Psoas muscle (tissue), 8 donors: Measurements from ENCODE around the gene PTPRR. TPM values are rescaled to one million over a fixed set of nuclear protein-coding genes. Genes with fewer than 3 reads are reported as not detected.
A peak's percentile ranks its signal among the peaks of the same experiment; 100 is the strongest.
"Not testable (repeated sequence)": the region's sequence is repeated elsewhere in the genome, so short reads cannot be mapped to it uniquely, and the experiment has no call there.

Experiments used
- ATAC-seq, 4 donors: fragments of 200-7000 bp; cut with Tn5 transposase; one replicate each; pipeline ENCODE4 v1.9.1; 2020; ENCODE audit warnings: moderate library complexity in 3 of 4, mild to moderate bottlenecking in 2 of 4
- DNase-seq, 2 donors: peaks; one replicate each; pipeline ENCODE4 v3.0.0-alpha.2; 2020
- H3K27ac ChIP-seq: fragments of 200-600 bp; one replicate; pipeline ENCODE4 v1.8.0; 2022
- H3K27me3 ChIP-seq, 3 donors: fragments of 200-600 bp in 1 of 3; one replicate each; pipeline versions ENCODE4 v1.6.1 to v1.8.0; 2013 to 2022; ENCODE audit warnings: low read length in 2 of 3, mild to moderate bottlenecking in 2 of 3, moderate library complexity in 1 of 3; ENCODE audit not compliant: insufficient read depth in 3 of 3
- H3K36me3 ChIP-seq, 2 donors: fragments of 200-600 bp in 1 of 2; one replicate each; pipeline versions ENCODE4 v1.6.1 to v1.8.0; 2013 to 2022; ENCODE audit warnings: low read depth in 1 of 2, mild to moderate bottlenecking in 1 of 2, moderate library complexity in 1 of 2; ENCODE audit not compliant: insufficient read depth in 1 of 2
- H3K4me1 ChIP-seq: fragments of 200-600 bp; one replicate; pipeline ENCODE4 v1.8.0; 2022
- H3K4me3 ChIP-seq: fragments of 200-600 bp; one replicate; pipeline ENCODE4 v1.8.0; 2022; ENCODE audit warnings: mild to moderate bottlenecking
- H3K9me3 ChIP-seq: fragments of 200-600 bp; one replicate; pipeline ENCODE4 v1.8.0; 2022
- WGBS, 3 donors: extraction: QIAGEN DNeasy Blood & Tissue Kit; methylation state at CpG; one replicate each; pipeline versions ENCODE4 v1.1.6 to v1.1.7; 2013; 5-methylcytosine and 5-hydroxymethylcytosine counted together
- intact Hi-C, 2 donors: fragments of 100-400 bp; cut with DNase I; formaldehyde crosslinking; loops; one replicate each; pipeline versions ENCODE4 v1.11.0 to v1.14.2; 2022
- polyA plus RNA-seq, 3 donors: library from polyadenylated mRNA; stranded (reverse); fragments of 200-250 nt; gene quantifications; one replicate each; pipeline ENCODE4 v1.2.3, GENCODE V29; 2013
- total RNA-seq, 4 donors: library from RNA; stranded (reverse); fragmentation: NEBNext Ultra II Directional in 2 of 4; extraction: Animal tissue kit (Norgen Biotek cat#: 25700) in 2 of 4; gene quantifications; one replicate each; pipeline versions ENCODE4 v1.2.1 to v1.2.4, GENCODE V29; 2021 to 2023
- TF ChIP-seq, protein P1 (sequence below): fragments of 200-600 bp; IDR thresholded peaks from one replicate; pipeline ENCODE4 v1.8.0; 2022; ENCODE audit warnings: antibody characterized with exemption
- donor health status: healthy with polysubstance abuse.
- donor health status: DM: no; HTN: no; CAD: no; lungs with moderate emphysema.
- donor health status: Bipolar disorder and iron deficiency.
- donor health status: healthy.
- donor health status: DM: yes; HTN: yes; CAD: no.
- donor health status: DM: no; HTN: no; CAD: no.
- donor health status: DM: no; HTN: no; CAD: no.
- donor health status: DM: yes; HTN: yes; CAD: no.

PTPRR gene
- total and polyA plus RNA-seq, 7 donors: 0.08 to 0.35 (median 0.24) TPM

DNA sequence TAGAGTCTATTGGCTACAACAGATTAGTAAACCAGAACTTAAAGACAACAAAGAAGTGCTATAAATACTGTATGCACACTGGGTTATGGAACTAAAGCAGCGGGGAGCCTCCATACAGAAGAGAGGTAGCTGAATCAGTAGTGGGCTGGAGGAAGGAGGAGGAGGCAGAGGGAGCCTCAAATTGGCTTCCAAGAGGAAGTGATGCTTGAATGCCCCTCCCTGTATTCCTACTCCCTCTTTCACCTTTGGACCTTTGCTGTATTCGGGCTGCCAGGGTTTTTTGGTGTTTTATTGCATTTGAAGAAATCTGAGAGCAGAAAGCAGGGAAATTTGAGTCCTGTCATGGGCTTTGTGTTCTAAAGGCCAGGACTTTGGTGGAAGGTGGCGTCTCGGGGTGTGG lies 179.3 kb downstream of the PTPRR start:
- Histone ChIP-seq H3K9me3 (no peaks in the 10 kb centered on the region), H3K4me3 (no peak overlapping the region), H3K36me3 (no peaks in the 10 kb centered on the region), H3K27ac (no peak overlapping the region), H3K27me3 (peaks cover 0 to 7% (median 4%) of the 10 kb centered on the region in 3 donors), H3K4me1 (no peaks in the 10 kb centered on the region)
- 46 to 57% (median 55%) methylated on average over 4 of the region's 4 CpGs for WGBS, 3 donors
- intact Hi-C loops: no loop called here
- TF ChIP-seq, protein P1, sequence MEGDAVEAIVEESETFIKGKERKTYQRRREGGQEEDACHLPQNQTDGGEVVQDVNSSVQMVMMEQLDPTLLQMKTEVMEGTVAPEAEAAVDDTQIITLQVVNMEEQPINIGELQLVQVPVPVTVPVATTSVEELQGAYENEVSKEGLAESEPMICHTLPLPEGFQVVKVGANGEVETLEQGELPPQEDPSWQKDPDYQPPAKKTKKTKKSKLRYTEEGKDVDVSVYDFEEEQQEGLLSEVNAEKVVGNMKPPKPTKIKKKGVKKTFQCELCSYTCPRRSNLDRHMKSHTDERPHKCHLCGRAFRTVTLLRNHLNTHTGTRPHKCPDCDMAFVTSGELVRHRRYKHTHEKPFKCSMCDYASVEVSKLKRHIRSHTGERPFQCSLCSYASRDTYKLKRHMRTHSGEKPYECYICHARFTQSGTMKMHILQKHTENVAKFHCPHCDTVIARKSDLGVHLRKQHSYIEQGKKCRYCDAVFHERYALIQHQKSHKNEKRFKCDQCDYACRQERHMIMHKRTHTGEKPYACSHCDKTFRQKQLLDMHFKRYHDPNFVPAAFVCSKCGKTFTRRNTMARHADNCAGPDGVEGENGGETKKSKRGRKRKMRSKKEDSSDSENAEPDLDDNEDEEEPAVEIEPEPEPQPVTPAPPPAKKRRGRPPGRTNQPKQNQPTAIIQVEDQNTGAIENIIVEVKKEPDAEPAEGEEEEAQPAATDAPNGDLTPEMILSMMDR: no peak
- no peak for ATAC-seq
- DNase-seq: no peak

DNA sequence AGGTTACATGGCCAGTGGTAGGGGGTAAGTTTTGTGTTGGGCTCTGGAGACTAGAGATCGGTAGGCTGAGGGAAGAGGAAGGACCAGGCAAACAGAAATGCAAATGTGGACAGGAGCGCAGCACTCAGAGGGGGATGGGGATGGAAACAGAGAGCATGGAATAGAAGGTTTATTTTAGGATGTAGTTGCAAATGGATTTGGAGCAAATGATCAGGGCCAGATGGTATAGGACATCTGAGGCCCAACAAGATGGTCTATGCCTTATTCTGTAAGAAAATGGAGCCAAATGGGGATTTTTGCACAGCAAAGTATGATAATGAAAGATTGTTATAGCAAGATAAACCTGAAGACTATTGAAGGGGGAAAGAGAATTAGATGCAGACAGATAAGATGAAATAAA lies 180.8 kb downstream of the PTPRR start:
- Histone ChIP-seq H3K27ac (no peak overlapping the region), H3K4me1 (no peaks in the 10 kb centered on the region), H3K27me3 (peaks cover 0 to 7% (median 4%) of the 10 kb centered on the region in 3 donors), H3K36me3 (no peaks in the 10 kb centered on the region), H3K4me3 (no peak overlapping the region), H3K9me3 (no peaks in the 10 kb centered on the region)
- TF ChIP-seq, protein P1: no peak
- no peak for DNase-seq
- 92 to 97% (median 93%) methylated on average over 2 of the region's 2 CpGs for WGBS, 3 donors
- no peak for ATAC-seq
- intact Hi-C loops: loop anchor here in 1 of 2 donors (10.0 kb wide), 1 partner anchor 655 kb away; no protein-coding TSS in a partner anchor

DNA sequence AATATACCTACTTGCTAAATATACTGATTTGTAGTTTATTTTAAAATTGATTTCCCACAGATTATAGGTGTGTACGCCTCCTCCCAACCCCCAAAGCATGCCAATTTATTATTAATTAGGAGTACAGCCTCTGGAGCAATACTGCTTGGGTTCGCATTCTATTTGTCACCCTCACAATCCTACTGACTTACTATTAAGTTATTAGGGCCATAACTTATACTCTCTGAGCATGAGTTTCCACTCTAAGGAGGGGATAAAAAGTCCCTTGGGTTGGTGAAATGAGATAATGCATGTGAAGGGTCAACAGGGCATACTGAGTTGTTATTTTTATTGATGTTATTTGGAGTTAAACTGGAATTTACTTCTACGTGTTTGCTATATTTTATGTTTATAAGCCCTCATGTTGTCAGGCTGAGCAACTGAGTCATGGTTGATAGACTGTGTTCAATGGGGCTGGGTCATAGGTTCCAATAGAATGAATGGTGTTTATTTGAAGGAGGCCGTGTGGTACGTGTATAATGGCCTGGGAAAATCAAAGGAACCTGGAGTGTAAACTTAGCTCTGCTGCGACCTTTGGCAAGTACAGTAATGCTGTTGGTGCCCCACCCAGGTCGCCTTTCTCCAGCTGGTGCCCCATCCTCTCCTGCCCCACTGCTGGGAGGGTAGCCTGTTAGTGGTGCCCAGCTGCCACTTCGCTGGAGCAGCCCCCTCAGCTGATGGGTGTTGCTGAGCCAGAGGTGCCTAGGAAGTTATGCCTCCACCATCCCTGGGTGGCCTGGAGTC lies 184.0 kb downstream of the PTPRR start:
- Histone ChIP-seq H3K27me3 (peaks cover 0 to 4% (median 0%) of the 10 kb centered on the region in 3 donors), H3K9me3 (no peaks in the 10 kb centered on the region), H3K4me3 (no peak overlapping the region), H3K4me1 (no peaks in the 10 kb centered on the region), H3K36me3 (no peaks in the 10 kb centered on the region), H3K27ac (no peak overlapping the region)
- WGBS, 3 donors: 75 to 83% (median 80%) methylated on average over 8 of the region's 8 CpGs
- intact Hi-C loops: loop anchor here in 1 of 2 donors (10.0 kb wide), 1 partner anchor 658 kb away; no protein-coding TSS in a partner anchor
- TF ChIP-seq, protein P1: no peak
- DNase-seq (no peak), ATAC-seq (no peak)

DNA sequence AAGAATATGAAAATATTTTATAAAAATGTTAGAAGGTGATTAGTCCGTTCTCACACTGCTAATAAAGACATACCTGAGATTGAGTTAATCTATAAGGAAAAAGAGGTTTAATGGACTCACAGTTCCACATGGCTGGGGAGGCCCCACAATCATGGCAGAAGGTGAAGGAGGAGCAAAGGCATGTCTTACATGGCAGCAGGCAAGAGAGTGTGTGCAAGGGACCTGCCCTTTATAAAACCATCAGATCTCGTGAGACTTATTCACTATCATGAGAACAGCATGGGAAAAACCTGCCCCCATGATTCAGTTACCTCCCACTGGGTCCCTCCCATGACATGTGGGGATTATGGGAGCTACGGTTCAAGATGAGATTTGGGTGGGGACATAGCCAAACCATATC lies 185.3 kb downstream of the PTPRR start:
- H3K27me3 ChIP-seq, H3K9me3 ChIP-seq, ATAC-seq, H3K4me1 ChIP-seq, H3K27ac ChIP-seq, DNase-seq, H3K36me3 ChIP-seq, H3K4me3 ChIP-seq: not testable (repeated sequence)
- 83 to 88% (median 84%) methylated on average over 3 of the region's 3 CpGs for WGBS, 3 donors
- intact Hi-C loops: loop anchor here in 1 of 2 donors (10.0 kb wide), 1 partner anchor 660 kb away; no protein-coding TSS in a partner anchor

DNA sequence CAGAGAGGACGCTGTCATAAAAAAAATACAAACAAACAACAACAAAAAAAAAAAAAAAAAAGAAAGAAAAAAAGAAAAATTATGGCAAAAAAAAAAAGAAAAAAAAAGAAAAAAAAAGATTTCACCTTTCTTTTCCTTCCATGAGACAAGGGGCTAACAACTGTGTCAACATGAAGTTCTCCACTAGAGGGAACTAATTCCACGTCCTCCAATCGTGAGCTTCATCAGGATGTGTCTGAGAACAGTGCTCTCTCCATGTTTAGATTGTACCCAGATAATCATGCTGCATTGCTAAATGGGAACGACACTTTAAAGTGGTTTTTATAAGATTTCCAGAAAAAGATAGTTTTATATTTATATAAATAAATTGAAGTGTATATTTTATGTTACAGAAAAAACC lies 187.2 kb downstream of the PTPRR start:
- TF ChIP-seq, protein P1: peak; percentile 64
- Histone ChIP-seq H3K27me3 (no peaks in the 10 kb centered on the region), H3K4me3 (no peak overlapping the region), H3K9me3 (no peaks in the 10 kb centered on the region), H3K36me3 (no peaks in the 10 kb centered on the region), H3K4me1 (no peaks in the 10 kb centered on the region), H3K27ac (no peak overlapping the region)
- 5 to 7% (median 6%) methylated on average over 4 of the region's 4 CpGs for WGBS, 3 donors
- intact Hi-C loops: loop anchor here in 1 of 2 donors (5.0 to 10.0 kb wide), 2 partner anchors 114 to 661 kb away; no protein-coding TSS in a partner anchor
- ATAC-seq (peak in 2 of 4 donors; percentile 72 to 85), DNase-seq (no peak)
